DND-41 (cell line): Measurements from ENCODE around the gene EDN3.

ENCODE experiments used
- CTCF ChIP-seq: IDR thresholded peaks from 2 replicates; pipeline ENCODE4 v1.5.1; 2012; ENCODE audit warnings: borderline replicate concordance, low read length, moderate library complexity, mild to moderate bottlenecking; ENCODE audit not compliant: poor library complexity, severe bottlenecking; ENCODE audit errors: extremely low read depth
- EZH2 ChIP-seq: IDR thresholded peaks from 3 replicates; pipeline ENCODE4 v1.6.1; 2012; ENCODE audit warnings: borderline replicate concordance, low read depth, mild to moderate bottlenecking, moderate library complexity, low read length, inconsistent platforms; ENCODE audit not compliant: severe bottlenecking

- no peak for TF ChIP-seq CTCF
- no peak for TF ChIP-seq EZH2
Observed at GRCh38 chr20:59361411-59361810, 61.0 kb downstream of the EDN3 start.
